Liver (tissue), 9 donors: ENCODE results near the gene SNX7. TPM values are rescaled to one million over a fixed set of nuclear protein-coding genes. Genes with fewer than 3 reads are reported as not detected.

Source experiments
- DNase-seq: peaks from one replicate; pipeline ENCODE4 v3.0.0-alpha.2; 2017; ENCODE audit warnings: low spot score
- H3K27ac ChIP-seq, 2 donors: one replicate each; pipeline ENCODE4 v1.7.0; 2013; ENCODE audit warnings: inconsistent platforms in 2 of 2, low read length in 2 of 2, control low read depth in 1 of 2, low read depth in 1 of 2, mild to moderate bottlenecking in 1 of 2
- H3K27me3 ChIP-seq, 4 donors: one replicate each; pipeline versions ENCODE4 v1.6.1 to v1.7.0; 2013; ENCODE audit warnings: low read length in 3 of 4, inconsistent platforms in 1 of 4, mild to moderate bottlenecking in 1 of 4, moderate library complexity in 1 of 4; ENCODE audit not compliant: control insufficient read depth in 4 of 4, insufficient read depth in 4 of 4
- H3K36me3 ChIP-seq, 4 donors: one replicate each; pipeline versions ENCODE4 v1.6.1 to v1.7.0; 2013; ENCODE audit warnings: low read length in 3 of 4, mild to moderate bottlenecking in 3 of 4, low read depth in 1 of 4, moderate library complexity in 1 of 4; ENCODE audit not compliant: control insufficient read depth in 4 of 4, insufficient read depth in 3 of 4
- H3K4me1 ChIP-seq, 4 donors: one replicate each; pipeline versions ENCODE4 v1.6.1 to v1.7.0; 2013; ENCODE audit warnings: low read length in 3 of 4, mild to moderate bottlenecking in 3 of 4, moderate library complexity in 1 of 4; ENCODE audit not compliant: control insufficient read depth in 4 of 4, insufficient read depth in 4 of 4
- H3K4me3 ChIP-seq, 3 donors: one replicate each; pipeline versions ENCODE4 v1.6.1 to v1.7.0; 2013; ENCODE audit warnings: low read length in 3 of 3, control low read depth in 1 of 3, low read depth in 1 of 3, mild to moderate bottlenecking in 1 of 3
- H3K9ac ChIP-seq, 2 donors: one replicate each; pipeline ENCODE4 v1.7.0; 2013; ENCODE audit warnings: low read length in 2 of 2, mild to moderate bottlenecking in 2 of 2, moderate library complexity in 2 of 2, control low read depth in 1 of 2, low read depth in 1 of 2
- H3K9me3 ChIP-seq, 4 donors: one replicate each; pipeline versions ENCODE4 v1.6.1 to v1.7.0; 2013; ENCODE audit warnings: low read length in 3 of 4; ENCODE audit not compliant: control insufficient read depth in 4 of 4
- EGR1 ChIP-seq, 2 donors: IDR thresholded peaks; 2 replicates each; pipeline ENCODE4 v1.6.1; 2016 to 2018; ENCODE audit warnings: antibody characterized with exemption in 2 of 2, low read depth in 2 of 2
- FOXA2 ChIP-seq: IDR thresholded peaks from 2 replicates; pipeline ENCODE4 v1.6.1; 2016; ENCODE audit warnings: antibody characterized with exemption
- HNF4A ChIP-seq, 2 donors: conservative IDR thresholded peaks; 2 replicates each; pipeline ENCODE4 v1.6.1; 2016; ENCODE audit warnings: antibody characterized with exemption in 2 of 2, mild to moderate bottlenecking in 2 of 2
- NR2F2 ChIP-seq: IDR thresholded peaks from 2 replicates; pipeline ENCODE4 v1.6.1; 2016; ENCODE audit warnings: antibody characterized with exemption
- RAD21 ChIP-seq, 2 donors: IDR thresholded peaks; 2 replicates each; pipeline ENCODE4 v1.6.1; 2016; ENCODE audit warnings: antibody characterized with exemption in 2 of 2, mild to moderate bottlenecking in 2 of 2
- RXRA ChIP-seq, 2 donors: IDR thresholded peaks; 2 replicates each; pipeline ENCODE4 v1.6.1; 2017 to 2018; ENCODE audit warnings: antibody characterized with exemption in 2 of 2, mild to moderate bottlenecking in 1 of 2
- SP1 ChIP-seq: IDR thresholded peaks from 2 replicates; pipeline ENCODE4 v1.6.1; 2018; ENCODE audit warnings: antibody characterized with exemption, mild to moderate bottlenecking
- TAF1 ChIP-seq: conservative IDR thresholded peaks from 2 replicates; pipeline ENCODE4 v1.6.1; 2016; ENCODE audit warnings: antibody characterized with exemption, mild to moderate bottlenecking
- YY1 ChIP-seq: IDR thresholded peaks from 2 replicates; pipeline ENCODE4 v1.6.1; 2016; ENCODE audit warnings: antibody characterized with exemption, mild to moderate bottlenecking
- WGBS: extraction: QIAGEN DNeasy Blood & Tissue Kit; methylation state at CpG from one replicate; pipeline ENCODE4 v1.1.7; 2013; 5-methylcytosine and 5-hydroxymethylcytosine counted together
- polyA plus RNA-seq, 2 donors: library from polyadenylated mRNA; stranded (reverse) in 1 of 2; unstranded in 1 of 2; fragments of 200-250 nt in 1 of 2; fragments of >200 nt in 1 of 2; fragmentation: Nextera tagmentation in 1 of 2; extraction: Ambion mirVana in 1 of 2; gene quantifications; one replicate each; pipeline versions ENCODE4 v1.2.1 to v1.2.3, GENCODE V29; 2013 to 2015
- total RNA-seq, 2 donors: library from RNA; depleted of rRNA; stranded (reverse); fragments of >200 nt; gene quantifications; one replicate each; pipeline ENCODE4 v1.2.3, GENCODE V29; 2014
- TF ChIP-seq, protein P1 (sequence below): IDR thresholded peaks from 2 replicates; pipeline ENCODE4 v1.6.1; 2016; ENCODE audit warnings: antibody characterized with exemption
- TF ChIP-seq, protein P2 (sequence below): fragments of 150-350 bp; IDR thresholded peaks from 2 replicates; pipeline ENCODE4 v1.5.1; 2017; ENCODE audit warnings: improper control_type of control experiment, low read depth, low read length; ENCODE audit not compliant: missing input control
- donor health status: healthy.
- donor health status: healthy.
- donor health status: healthy.
- donor health status: healthy.
- donor health status: healthy.

Gene SNX7
- total and polyA plus RNA-seq, 4 donors: 9.4 to 12.8 (median 9.8) TPM

DNA sequence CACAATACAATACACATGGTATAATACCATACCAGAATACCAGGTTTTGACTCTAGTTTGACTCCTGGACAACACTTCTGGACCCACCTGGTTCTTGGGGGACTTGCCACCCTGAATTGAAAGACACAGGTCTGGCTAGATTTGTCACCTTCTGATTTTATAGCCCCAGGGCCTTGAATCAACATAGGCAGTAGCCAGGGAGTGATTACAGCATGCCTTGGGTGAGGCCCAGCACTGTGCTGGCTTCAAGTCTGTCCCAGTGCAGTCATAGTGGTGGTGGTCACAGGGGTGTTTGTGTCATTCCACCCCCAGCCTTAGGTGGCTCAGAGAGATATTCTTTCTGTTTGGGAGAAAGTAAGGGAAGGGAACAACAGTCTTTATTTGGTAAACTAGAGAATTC lies 23.3 kb upstream of the SNX7 start:
- DNase-seq: no peak

DNA sequence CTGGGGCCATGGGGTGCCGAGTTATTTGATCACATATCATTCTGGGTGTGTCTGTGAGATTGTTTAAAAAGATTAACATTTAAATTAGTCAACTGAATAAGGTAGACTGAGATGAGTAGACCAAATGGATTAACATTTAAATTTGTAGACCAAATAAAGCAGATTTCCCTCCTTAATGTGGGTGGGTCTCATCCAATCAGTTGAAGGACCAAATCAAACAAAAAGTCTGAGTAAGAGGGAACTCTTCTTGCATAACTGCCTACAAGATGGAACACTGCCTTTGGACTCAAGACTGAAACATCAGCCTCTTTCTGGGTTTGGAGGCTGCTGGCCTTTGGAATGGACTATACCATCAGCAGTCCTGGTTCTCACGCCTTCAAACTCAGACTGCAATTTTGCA lies 17.0 kb upstream of the SNX7 start:
- no peak overlapping the region for H3K27ac ChIP-seq
- TF ChIP-seq, protein P1, sequence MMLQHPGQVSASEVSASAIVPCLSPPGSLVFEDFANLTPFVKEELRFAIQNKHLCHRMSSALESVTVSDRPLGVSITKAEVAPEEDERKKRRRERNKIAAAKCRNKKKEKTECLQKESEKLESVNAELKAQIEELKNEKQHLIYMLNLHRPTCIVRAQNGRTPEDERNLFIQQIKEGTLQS: no peak
- TF ChIP-seq, protein P2, sequence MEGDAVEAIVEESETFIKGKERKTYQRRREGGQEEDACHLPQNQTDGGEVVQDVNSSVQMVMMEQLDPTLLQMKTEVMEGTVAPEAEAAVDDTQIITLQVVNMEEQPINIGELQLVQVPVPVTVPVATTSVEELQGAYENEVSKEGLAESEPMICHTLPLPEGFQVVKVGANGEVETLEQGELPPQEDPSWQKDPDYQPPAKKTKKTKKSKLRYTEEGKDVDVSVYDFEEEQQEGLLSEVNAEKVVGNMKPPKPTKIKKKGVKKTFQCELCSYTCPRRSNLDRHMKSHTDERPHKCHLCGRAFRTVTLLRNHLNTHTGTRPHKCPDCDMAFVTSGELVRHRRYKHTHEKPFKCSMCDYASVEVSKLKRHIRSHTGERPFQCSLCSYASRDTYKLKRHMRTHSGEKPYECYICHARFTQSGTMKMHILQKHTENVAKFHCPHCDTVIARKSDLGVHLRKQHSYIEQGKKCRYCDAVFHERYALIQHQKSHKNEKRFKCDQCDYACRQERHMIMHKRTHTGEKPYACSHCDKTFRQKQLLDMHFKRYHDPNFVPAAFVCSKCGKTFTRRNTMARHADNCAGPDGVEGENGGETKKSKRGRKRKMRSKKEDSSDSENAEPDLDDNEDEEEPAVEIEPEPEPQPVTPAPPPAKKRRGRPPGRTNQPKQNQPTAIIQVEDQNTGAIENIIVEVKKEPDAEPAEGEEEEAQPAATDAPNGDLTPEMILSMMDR: no peak
- no peak for TF ChIP-seq RXRA (IDR thresholded peaks at IDR 0.05)
- no peak for TF ChIP-seq YY1
- H3K9me3 ChIP-seq: peaks cover 0 to 5% (median 0%) of the 10 kb centered on the region in 4 donors
- H3K9ac ChIP-seq: no peak overlapping the region
- H3K4me1 ChIP-seq: no peaks in the 10 kb centered on the region
- no peak for DNase-seq
- no peaks in the 10 kb centered on the region for H3K27me3 ChIP-seq
- no peak overlapping the region for H3K4me3 ChIP-seq
- WGBS: 73% methylated on average over 2 of the region's 2 CpGs
- no peaks in the 10 kb centered on the region for H3K36me3 ChIP-seq

More for the DNA sequence above, 23.3 kb upstream of the SNX7 start:
- Histone ChIP-seq H3K9me3 (peaks cover 0 to 5% (median 0%) of the 10 kb centered on the region in 4 donors), H3K9ac (no peak overlapping the region), H3K36me3 (no peaks in the 10 kb centered on the region), H3K27ac (no peak overlapping the region), H3K4me3 (no peak overlapping the region), H3K4me1 (no peaks in the 10 kb centered on the region), H3K27me3 (peaks cover 0 to 3% (median 0%) of the 10 kb centered on the region in 4 donors)
- no peak for TF ChIP-seq HNF4A (conservative IDR thresholded peaks at IDR 0.05)
- no peak for TF ChIP-seq TAF1
- TF ChIP-seq YY1: no peak

DNA sequence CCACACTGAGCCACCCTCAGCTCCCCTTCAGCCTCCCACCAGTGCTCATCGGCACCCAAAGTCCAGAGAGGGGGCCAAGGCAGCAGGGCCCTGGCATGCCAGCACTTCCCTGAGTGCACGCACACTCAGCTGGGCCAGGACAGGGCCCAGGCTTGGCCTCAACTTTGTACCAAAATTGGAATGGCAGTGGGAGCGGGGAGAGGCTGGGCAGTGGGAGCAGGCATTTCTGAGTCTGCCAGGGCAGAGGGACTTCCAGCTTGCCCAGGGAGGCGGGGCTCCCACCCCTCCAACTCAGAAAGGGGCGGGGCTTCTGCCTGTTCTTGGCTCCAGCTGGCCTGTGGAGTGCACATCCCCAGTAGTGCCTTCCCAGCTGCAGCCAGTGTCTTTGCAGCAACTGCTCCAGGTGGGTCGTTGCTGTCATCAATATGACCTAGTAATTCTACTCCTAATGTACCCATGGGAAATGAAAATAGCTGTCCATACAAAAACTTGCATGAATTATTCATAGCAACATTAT lies 10.3 kb upstream of the SNX7 start:
- Histone ChIP-seq H3K9ac (no peak overlapping the region), H3K27me3 (no peaks in the 10 kb centered on the region), H3K9me3 (peaks cover 0 to 9% (median 4%) of the 10 kb centered on the region in 4 donors), H3K4me3 (no peak overlapping the region), H3K4me1 (no peaks in the 10 kb centered on the region), H3K27ac (no peak overlapping the region), H3K36me3 (no peaks in the 10 kb centered on the region)
- TF ChIP-seq SP1: no peak
- TF ChIP-seq RAD21 (IDR thresholded peaks at IDR 0.05): no peak
- 80% methylated on average over 6 of the region's 6 CpGs for WGBS
- DNase-seq: no peak

DNA sequence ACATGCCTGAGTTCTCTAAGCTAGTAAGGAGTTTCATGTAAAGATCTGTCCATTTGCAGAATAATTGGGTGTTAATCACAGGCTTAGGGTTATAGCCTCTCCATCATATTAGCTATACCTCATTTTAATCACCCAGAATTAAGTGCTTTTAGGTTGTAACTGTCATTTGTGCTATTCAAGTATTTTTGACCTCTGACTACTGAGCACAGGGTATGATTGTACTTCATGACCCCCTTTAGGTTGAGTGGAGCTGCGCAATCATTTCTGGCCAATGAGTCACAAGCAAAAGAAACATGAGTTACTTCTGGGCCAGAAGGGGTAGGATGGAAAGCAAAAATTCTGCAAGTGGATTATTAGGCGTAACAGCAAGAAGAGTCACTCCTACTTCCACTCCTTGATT lies 8.4 kb upstream of the SNX7 start:
- Histone ChIP-seq H3K4me1 (no peaks in the 10 kb centered on the region), H3K9me3 (peaks cover 0 to 9% (median 4%) of the 10 kb centered on the region in 4 donors), H3K4me3 (no peak overlapping the region), H3K9ac (no peak overlapping the region), H3K36me3 (no peaks in the 10 kb centered on the region), H3K27ac (no peak overlapping the region), H3K27me3 (no peaks in the 10 kb centered on the region)
- no peak for TF ChIP-seq NR2F2
- TF ChIP-seq FOXA2: no peak
- TF ChIP-seq, protein P1: no peak
- no peak for TF ChIP-seq RXRA (IDR thresholded peaks at IDR 0.05)
- no peak for TF ChIP-seq EGR1 (IDR thresholded peaks at IDR 0.05; ENCODE audit: low read depth in 2 of 2)
- TF ChIP-seq RAD21 (IDR thresholded peaks at IDR 0.05): no peak
- WGBS: 94% methylated on average over 2 of the region's 2 CpGs
- DNase-seq: no peak
